ENCODE results near the gene CCDC88B. TPM values are rescaled to one million over a fixed set of nuclear protein-coding genes. Genes with fewer than 3 reads are reported as not detected.

The CCDC88B gene
- total and polyA plus RNA-seq, 2 experiments from 2014 or later = 6.8 to 12.1 TPM

- H2AFZ ChIP-seq = no peak overlapping the region
Observed at GRCh38 chr11:64379160-64379559, 39.2 kb downstream of the CCDC88B start.

More at GRCh38 chr11:64379160-64379559, 39.2 kb downstream of the CCDC88B start:
- Histone ChIP-seq H4K20me1 (replicated peaks; ENCODE audit: insufficient read depth) (no peaks in the 10 kb centered on the region), H3K27ac (ENCODE audit: low read depth) (no peak overlapping the region), H3K4me3 (no peak overlapping the region), H3K9me2 (ENCODE audit: insufficient read depth) (no peaks in the 10 kb centered on the region), H3K4me2 (no peak overlapping the region), H3K79me2 (replicated peaks; ENCODE audit: insufficient read depth) (no peaks in the 10 kb centered on the region), H3K36me3 (ENCODE audit: insufficient read depth) (no peaks in the 10 kb centered on the region), H3F3A (replicated peaks; ENCODE audit: low read depth) (peaks cover 12% of the 10 kb centered on the region; the same call in 1 of the 2 replicates), H3K4me1 (ENCODE audit: insufficient read depth) (no peaks in the 10 kb centered on the region), H3K27me3 (ENCODE audit: insufficient read depth) (no peaks in the 10 kb centered on the region)
- no peak for ATAC-seq
- no peaks in the 10 kb centered on the region for H3K9me3 Mint-ChIP-seq
- H3K27ac Mint-ChIP-seq = no peak overlapping the region
- H3K4me3 Mint-ChIP-seq = no peak overlapping the region
- no peaks in the 10 kb centered on the region for H3K36me3 Mint-ChIP-seq (ENCODE audit: low read depth)
- no peaks in the 10 kb centered on the region for H3K4me1 Mint-ChIP-seq
- DNase-seq (ENCODE audit: low spot score) = no peak
- TF ChIP-seq CTCF (conservative IDR thresholded peaks at IDR 0.05; ENCODE audit: low read depth in 2 of 2) (no peak), ZNF462 (CRISPR knock-in tag; IDR thresholded peaks at IDR 0.05) (no peak), ZNF331 (CRISPR knock-in tag; IDR thresholded peaks at IDR 0.05; ENCODE audit: low read depth) (no peak), JUNB (IDR thresholded peaks at IDR 0.05; ENCODE audit: unreplicated experiment) (no peak), NANOG (IDR thresholded peaks at IDR 0.05; ENCODE audit: borderline replicate concordance) (no peak), POLR2AphosphoS5 (IDR thresholded peaks at IDR 0.05; ENCODE audit: low read depth) (no peak), ETS1 (IDR thresholded peaks at IDR 0.05) (no peak), STAT1 (IDR thresholded peaks at IDR 0.05; ENCODE audit: unreplicated experiment) (no peak), EZH2phosphoT487 (IDR thresholded peaks at IDR 0.05; ENCODE audit: unreplicated experiment) (no peak)
- H3K27me3 Mint-ChIP-seq (ENCODE audit: insufficient read depth, low read depth, poor library complexity) = peaks cover 5% of the 10 kb centered on the region
